HEK293 (cell line): ENCODE data around the gene PRLR.

ENCODE experiments used
- CTCF ChIA-PET: fragments of 350-600 bp; formaldehyde crosslinking; extraction: SDS; loops from one replicate; lab custom pipeline; 2021; ENCODE audit warnings: antibody characterized with exemption; lab: Yijun Ruan, JAX
- POLR2A ChIA-PET: fragments of 300-600 bp; formaldehyde crosslinking; extraction: SDS; loops from one replicate; lab custom pipeline; 2020; ENCODE audit warnings: antibody characterized with exemption, inconsistent platforms; lab: Yijun Ruan, JAX
- H3K27ac ChIP-seq: fragments of 200-500 bp; sonication (Bioruptor generic); 2 replicates; pipeline ENCODE4 v1.5.1; 2014; ENCODE audit warnings: low read depth, low read length, control low read depth, inconsistent platforms; ENCODE audit errors: extremely low read depth
- H3K36me3 ChIP-seq, 2 experiments: fragments of 200-500 bp in 1 of 2; sonication (Bioruptor generic) in 1 of 2; 1 replicate in 1 of 2; 2 replicates in 1 of 2; pipeline ENCODE4 v1.5.1; 2014 to 2017; ENCODE audit warnings: inconsistent platforms in 2 of 2, low read length in 2 of 2; ENCODE audit not compliant: control insufficient read depth in 2 of 2, insufficient read depth in 1 of 2
- H3K4me1 ChIP-seq: fragments of 200-500 bp; sonication (Bioruptor generic); 2 replicates; pipeline ENCODE4 v1.5.1; 2014; ENCODE audit warnings: mild to moderate bottlenecking, low read length, inconsistent platforms; ENCODE audit not compliant: control insufficient read depth, insufficient read depth
- H3K4me3 ChIP-seq: 2 replicates; pipeline ENCODE4 v1.5.1; 2011; ENCODE audit warnings: low read depth, mild to moderate bottlenecking, control low read depth, low read length, moderate library complexity
- H3K9me3 ChIP-seq: fragments of 200-500 bp; sonication (Bioruptor generic); 2 replicates; pipeline ENCODE4 v1.5.1; 2014; ENCODE audit warnings: low read depth, low read length, inconsistent platforms; ENCODE audit not compliant: control insufficient read depth, insufficient read depth
- EGR2 ChIP-seq: fragments of 450-650 bp; formaldehyde crosslinking; IDR thresholded peaks from 2 replicates; pipeline ENCODE4 v1.5.1; 2016; ENCODE audit warnings: low read depth, missing biosample characterization, missing genetic modification characterization
- GLIS1 ChIP-seq: fragments of 450-650 bp; formaldehyde crosslinking; IDR thresholded peaks from 2 replicates; pipeline ENCODE4 v1.5.1; 2016; ENCODE audit warnings: missing biosample characterization, missing genetic modification characterization
- GLIS2 ChIP-seq: fragments of 450-650 bp; formaldehyde crosslinking; IDR thresholded peaks from 2 replicates; pipeline ENCODE4 v1.5.1; 2016; ENCODE audit warnings: missing biosample characterization, missing genetic modification characterization
- KLF7 ChIP-seq: fragments of 450-650 bp; formaldehyde crosslinking; IDR thresholded peaks from 2 replicates; pipeline ENCODE4 v1.5.1; 2016; ENCODE audit warnings: missing biosample characterization, missing genetic modification characterization, borderline replicate concordance
- SALL2 ChIP-seq: fragments of 450-650 bp; formaldehyde crosslinking; IDR thresholded peaks from 2 replicates; pipeline ENCODE4 v1.5.0; 2017; ENCODE audit warnings: missing biosample characterization, mild to moderate bottlenecking, missing genetic modification characterization, borderline replicate concordance
- ZBTB48 ChIP-seq: fragments of 450-650 bp; formaldehyde crosslinking; IDR thresholded peaks from 2 replicates; pipeline ENCODE4 v1.5.1; 2016; ENCODE audit warnings: missing biosample characterization, missing genetic modification characterization
- ZIC2 ChIP-seq: fragments of 450-650 bp; formaldehyde crosslinking; IDR thresholded peaks from 2 replicates; pipeline ENCODE4 v1.5.1; 2016; ENCODE audit warnings: missing biosample characterization, missing genetic modification characterization
- ZNF140 ChIP-seq: fragments of 450-650 bp; formaldehyde crosslinking; IDR thresholded peaks from 2 replicates; pipeline ENCODE4 v1.5.1; 2016; ENCODE audit warnings: missing biosample characterization, missing genetic modification characterization
- ZNF280C ChIP-seq: fragments of 450-650 bp; formaldehyde crosslinking; IDR thresholded peaks from 2 replicates; pipeline ENCODE4 v1.5.1; 2016; ENCODE audit warnings: missing biosample characterization, missing genetic modification characterization
- ZNF280D ChIP-seq: fragments of 450-650 bp; formaldehyde crosslinking; IDR thresholded peaks from 2 replicates; pipeline ENCODE4 v1.5.1; 2016; ENCODE audit warnings: missing biosample characterization, missing genetic modification characterization
- ZNF362 ChIP-seq: fragments of 450-650 bp; formaldehyde crosslinking; IDR thresholded peaks from 2 replicates; pipeline ENCODE4 v1.5.1; 2016; ENCODE audit warnings: missing biosample characterization, missing genetic modification characterization
- ZNF391 ChIP-seq: fragments of 450-650 bp; formaldehyde crosslinking; IDR thresholded peaks from 2 replicates; pipeline ENCODE4 v1.5.1; 2016; ENCODE audit warnings: low read depth, missing biosample characterization, missing genetic modification characterization, borderline replicate concordance
- ZNF416 ChIP-seq: fragments of 450-650 bp; formaldehyde crosslinking; IDR thresholded peaks from 2 replicates; pipeline ENCODE4 v1.5.1; 2016; ENCODE audit warnings: missing biosample characterization, missing genetic modification characterization
- ZNF530 ChIP-seq: fragments of 450-650 bp; formaldehyde crosslinking; IDR thresholded peaks from 2 replicates; pipeline ENCODE4 v1.5.1; 2016; ENCODE audit warnings: low read depth, missing biosample characterization, missing genetic modification characterization
- ZNF624 ChIP-seq: fragments of 450-650 bp; formaldehyde crosslinking; IDR thresholded peaks from 2 replicates; pipeline ENCODE4 v1.5.1; 2017; ENCODE audit warnings: missing biosample characterization, missing genetic modification characterization
- ZNF76 ChIP-seq: fragments of 450-650 bp; formaldehyde crosslinking; IDR thresholded peaks from 2 replicates; pipeline ENCODE4; 2016; ENCODE audit warnings: low read depth, missing biosample characterization, missing genetic modification characterization, borderline replicate concordance
- TF ChIP-seq, protein P1 (sequence below): fragments of 450-650 bp; formaldehyde crosslinking; IDR thresholded peaks from 2 replicates; pipeline ENCODE4 v1.5.1; 2017; ENCODE audit warnings: missing biosample characterization, mild to moderate bottlenecking, missing genetic modification characterization, moderate library complexity
- TF ChIP-seq, protein P2 (sequence below): fragments of 450-650 bp; formaldehyde crosslinking; IDR thresholded peaks from 2 replicates; pipeline ENCODE4 v1.5.1; 2016; ENCODE audit warnings: missing biosample characterization, missing genetic modification characterization

PRLR gene

GRCh38 chr5:35199886-35200285, 30.4 kb downstream of the PRLR start (continued):
- TF ChIP-seq, protein P1, sequence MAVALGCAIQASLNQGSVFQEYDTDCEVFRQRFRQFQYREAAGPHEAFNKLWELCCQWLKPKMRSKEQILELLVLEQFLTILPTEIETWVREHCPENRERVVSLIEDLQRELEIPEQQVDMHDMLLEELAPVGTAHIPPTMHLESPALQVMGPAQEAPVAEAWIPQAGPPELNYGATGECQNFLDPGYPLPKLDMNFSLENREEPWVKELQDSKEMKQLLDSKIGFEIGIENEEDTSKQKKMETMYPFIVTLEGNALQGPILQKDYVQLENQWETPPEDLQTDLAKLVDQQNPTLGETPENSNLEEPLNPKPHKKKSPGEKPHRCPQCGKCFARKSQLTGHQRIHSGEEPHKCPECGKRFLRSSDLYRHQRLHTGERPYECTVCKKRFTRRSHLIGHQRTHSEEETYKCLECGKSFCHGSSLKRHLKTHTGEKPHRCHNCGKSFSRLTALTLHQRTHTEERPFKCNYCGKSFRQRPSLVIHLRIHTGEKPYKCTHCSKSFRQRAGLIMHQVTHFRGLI (tag by site-specific recombination), result no peak

DNA sequence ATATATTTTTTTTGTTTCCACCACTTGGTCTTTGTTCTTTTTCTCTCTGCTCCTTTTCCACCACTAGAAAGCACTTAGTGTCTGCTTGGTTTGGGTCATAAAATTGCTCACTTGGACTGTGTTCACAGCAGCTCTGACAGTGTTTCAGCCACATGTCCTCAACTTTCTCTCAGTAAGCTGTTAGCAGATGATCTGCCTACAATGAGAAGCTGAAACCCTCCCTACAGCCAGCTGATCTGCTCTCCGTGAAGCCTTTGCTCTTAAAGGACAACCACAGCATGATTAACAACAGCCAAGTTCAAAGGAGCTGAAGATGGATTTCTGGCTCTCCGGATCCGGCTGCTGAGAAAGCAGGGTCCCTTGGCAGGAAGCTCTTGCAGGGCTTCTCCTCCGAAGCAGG, 31.6 kb downstream of the PRLR start:
- no peak for TF ChIP-seq EGR2 (tag by site-specific recombination)
- TF ChIP-seq ZNF280C, result no peak
- TF ChIP-seq ZNF416 (tag by site-specific recombination), result no peak
- no peak for TF ChIP-seq ZNF530 (tag by site-specific recombination)
- TF ChIP-seq ZNF140 (tag by site-specific recombination), result no peak
- TF ChIP-seq, protein P2, sequence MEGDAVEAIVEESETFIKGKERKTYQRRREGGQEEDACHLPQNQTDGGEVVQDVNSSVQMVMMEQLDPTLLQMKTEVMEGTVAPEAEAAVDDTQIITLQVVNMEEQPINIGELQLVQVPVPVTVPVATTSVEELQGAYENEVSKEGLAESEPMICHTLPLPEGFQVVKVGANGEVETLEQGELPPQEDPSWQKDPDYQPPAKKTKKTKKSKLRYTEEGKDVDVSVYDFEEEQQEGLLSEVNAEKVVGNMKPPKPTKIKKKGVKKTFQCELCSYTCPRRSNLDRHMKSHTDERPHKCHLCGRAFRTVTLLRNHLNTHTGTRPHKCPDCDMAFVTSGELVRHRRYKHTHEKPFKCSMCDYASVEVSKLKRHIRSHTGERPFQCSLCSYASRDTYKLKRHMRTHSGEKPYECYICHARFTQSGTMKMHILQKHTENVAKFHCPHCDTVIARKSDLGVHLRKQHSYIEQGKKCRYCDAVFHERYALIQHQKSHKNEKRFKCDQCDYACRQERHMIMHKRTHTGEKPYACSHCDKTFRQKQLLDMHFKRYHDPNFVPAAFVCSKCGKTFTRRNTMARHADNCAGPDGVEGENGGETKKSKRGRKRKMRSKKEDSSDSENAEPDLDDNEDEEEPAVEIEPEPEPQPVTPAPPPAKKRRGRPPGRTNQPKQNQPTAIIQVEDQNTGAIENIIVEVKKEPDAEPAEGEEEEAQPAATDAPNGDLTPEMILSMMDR (tag by site-specific recombination), result no peak
- TF ChIP-seq ZNF624 (tag by site-specific recombination), result no peak
- no peak for TF ChIP-seq ZNF391
- TF ChIP-seq GLIS2, result no peak
- ChIA-PET POLR2A (no interaction called here), CTCF (interaction anchor here (0.5 to 1.1 kb wide), 5 partner anchors 18 to 393 kb away, joined by 3 to 4 read pairs (median 3); no protein-coding TSS in a partner anchor)
- no peaks in the 10 kb centered on the region for H3K36me3 ChIP-seq
- no peaks in the 10 kb centered on the region for H3K9me3 ChIP-seq
- H3K4me1 ChIP-seq, result peaks cover 12% of the 10 kb centered on the region
- H3K4me3 ChIP-seq, result no peak overlapping the region
- H3K27ac ChIP-seq, result no peak overlapping the region

DNA sequence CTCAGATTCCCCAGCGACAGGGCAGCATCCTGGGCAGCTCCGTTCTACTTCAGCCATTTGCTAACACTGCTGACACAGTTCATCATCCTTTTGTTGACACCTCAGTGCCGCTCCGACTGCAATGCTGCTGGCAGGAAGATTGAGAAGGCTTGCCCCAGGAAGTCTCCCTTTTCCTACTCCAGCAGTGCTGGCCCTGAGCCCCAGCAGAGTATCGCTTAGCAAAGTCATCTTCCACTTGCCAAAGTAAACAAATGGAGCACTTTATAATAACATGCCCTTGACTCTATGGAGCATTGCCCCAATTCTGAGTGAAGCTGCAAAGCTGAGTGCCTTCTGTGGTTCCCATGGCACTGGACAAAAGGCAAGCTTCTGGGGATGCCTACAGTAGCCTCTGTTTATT, 32.2 kb downstream of the PRLR start:
- Histone ChIP-seq H3K27ac (no peak overlapping the region), H3K4me1 (peaks cover 12% of the 10 kb centered on the region), H3K36me3 (no peaks in the 10 kb centered on the region), H3K9me3 (no peaks in the 10 kb centered on the region), H3K4me3 (no peak overlapping the region)
- ChIA-PET CTCF (interaction anchor here (0.9 to 1.1 kb wide), 2 partner anchors 105 to 156 kb away, joined by 3 read pairs; no protein-coding TSS in a partner anchor), POLR2A (no interaction called here)
- TF ChIP-seq EGR2 (tag by site-specific recombination), result no peak
- TF ChIP-seq SALL2 (tag by site-specific recombination), result no peak
- TF ChIP-seq ZNF76 (tag by site-specific recombination), result no peak
- no peak for TF ChIP-seq ZNF362 (tag by site-specific recombination)
- TF ChIP-seq KLF7, result no peak
- TF ChIP-seq ZBTB48 (tag by site-specific recombination), result peak; percentile 65
- TF ChIP-seq ZIC2 (tag by site-specific recombination), result peak; percentile 91
- no peak for TF ChIP-seq ZNF280D (tag by site-specific recombination)
- peak; percentile 60; the same call in 1 of the 2 replicates for TF ChIP-seq GLIS1 (tag by site-specific recombination)
